IMR-90 (cell line): ENCODE data around the gene LAMC3. TPM values are rescaled to one million over a fixed set of nuclear protein-coding genes. Genes with fewer than 3 reads are reported as not detected.

Experiments
- ATAC-seq: fragments of 200-7000 bp; cut with Tn5 transposase; 2 replicates; pipeline ENCODE4 v1.9.1; 2020; ENCODE audit warnings: low read depth, mild to moderate bottlenecking, moderate library complexity
- BruUV-seq: library from RNA; stranded (reverse); fragments of 400-500 nt; replicated peaks from 2 replicates; lab custom pipeline; 2021; lab: Mats Ljungman, UMichigan
- CTCF ChIA-PET: fragments of 300-600 bp; formaldehyde crosslinking; extraction: SDS; loops from one replicate; lab custom pipeline; 2021; ENCODE audit warnings: antibody characterized with exemption; lab: Yijun Ruan, JAX
- POLR2A ChIA-PET: fragments of 300-600 bp; sonication (Branson Sonifier 250); formaldehyde crosslinking; loops from one replicate; lab custom pipeline; 2022; ENCODE audit warnings: antibody characterized with exemption; ENCODE audit not compliant: unreplicated experiment; lab: Charles Lee
- DNase-seq: peaks from one replicate; pipeline ENCODE4 v3.0.0; 2013
- H2AFZ ChIP-seq: replicated peaks from 2 replicates; pipeline ENCODE3; 2013; ENCODE audit warnings: low read length, mild to moderate bottlenecking; ENCODE audit not compliant: poor library complexity
- H2AK5ac ChIP-seq: 2 replicates; pipeline ENCODE4 v1.6.1; 2013; ENCODE audit warnings: low read depth, low read length, inconsistent platforms
- H2AK9ac ChIP-seq: replicated peaks from 2 replicates; pipeline ENCODE3; 2013; ENCODE audit warnings: mild to moderate bottlenecking, low read depth, low read length, moderate library complexity; ENCODE audit not compliant: poor library complexity
- H2BK120ac ChIP-seq: 2 replicates; pipeline ENCODE4 v1.6.1; 2013; ENCODE audit warnings: low read depth, low read length, inconsistent platforms
- H2BK15ac ChIP-seq: 3 replicates; pipeline ENCODE4 v1.6.1; 2013; ENCODE audit warnings: low read depth, low read length, inconsistent platforms
- H2BK20ac ChIP-seq: 2 replicates; pipeline ENCODE4 v1.6.1; 2013; ENCODE audit warnings: low read depth, mild to moderate bottlenecking, inconsistent platforms, low read length, moderate library complexity
- H2BK5ac ChIP-seq: 2 replicates; pipeline ENCODE4 v1.6.1; 2013; ENCODE audit warnings: mild to moderate bottlenecking, low read depth, low read length, inconsistent platforms; ENCODE audit not compliant: poor library complexity, severe bottlenecking
- H3K14ac ChIP-seq: replicated peaks from 2 replicates; pipeline ENCODE4 v1.6.1; 2013; ENCODE audit warnings: low read depth, low read length, inconsistent platforms
- H3K18ac ChIP-seq: 2 replicates; pipeline ENCODE4 v1.6.1; 2013; ENCODE audit warnings: low read depth, low read length, control low read depth
- H3K23ac ChIP-seq: 2 replicates; pipeline ENCODE4 v1.6.1; 2013; ENCODE audit warnings: low read depth, low read length, inconsistent platforms
- H3K27ac ChIP-seq: 2 replicates; pipeline ENCODE4 v1.5.1; 2013; ENCODE audit warnings: mild to moderate bottlenecking, control low read depth, low read length; ENCODE audit not compliant: insufficient read depth
- H3K27me3 ChIP-seq: 2 replicates; pipeline ENCODE4 v1.6.1; 2013; ENCODE audit warnings: low read length; ENCODE audit not compliant: control insufficient read depth, insufficient read depth
- H3K36me3 ChIP-seq: 2 replicates; pipeline ENCODE4 v1.6.1; 2013; ENCODE audit warnings: low read length, mixed read lengths; ENCODE audit not compliant: control insufficient read depth, insufficient read depth
- H3K4ac ChIP-seq: 2 replicates; pipeline ENCODE4 v1.6.1; 2013; ENCODE audit warnings: low read depth, low read length, inconsistent platforms
- H3K4me1 ChIP-seq: 2 replicates; pipeline ENCODE4 v1.6.1; 2013; ENCODE audit warnings: low read length, mixed read lengths; ENCODE audit not compliant: control insufficient read depth, insufficient read depth
- H3K4me2 ChIP-seq: 2 replicates; pipeline ENCODE4 v1.6.1; 2013; ENCODE audit warnings: low read depth, mild to moderate bottlenecking, control low read depth, low read length, moderate library complexity
- H3K4me3 ChIP-seq: 2 replicates; pipeline ENCODE4 v1.5.1; 2013; ENCODE audit warnings: low read depth, mild to moderate bottlenecking, control low read depth, low read length, moderate library complexity; ENCODE audit not compliant: insufficient read depth
- H3K56ac ChIP-seq: 2 replicates; pipeline ENCODE4 v1.6.1; 2013; ENCODE audit warnings: low read length, inconsistent platforms; ENCODE audit not compliant: insufficient read depth; ENCODE audit errors: extremely low read depth
- H3K79me1 ChIP-seq, 2 experiments: 2 replicates each; pipeline ENCODE4 v1.6.1; 2013; ENCODE audit warnings: low read length in 2 of 2, inconsistent platforms in 1 of 2, low read depth in 1 of 2
- H3K9ac ChIP-seq: 2 replicates; pipeline ENCODE4 v1.6.1; 2013; ENCODE audit warnings: low read depth, low read length, control low read depth
- H3K9me1 ChIP-seq: 2 replicates; pipeline ENCODE4 v1.6.1; 2013; ENCODE audit warnings: low read length, inconsistent platforms; ENCODE audit not compliant: insufficient read depth
- H3K9me3 ChIP-seq: 2 replicates; pipeline ENCODE4 v1.6.1; 2013; ENCODE audit warnings: low read length; ENCODE audit not compliant: control insufficient read depth, insufficient read depth
- H4K20me1 ChIP-seq: 2 replicates; pipeline ENCODE4 v1.6.1; 2013; ENCODE audit warnings: low read length, inconsistent platforms; ENCODE audit not compliant: insufficient read depth
- H4K5ac ChIP-seq: 2 replicates; pipeline ENCODE4 v1.6.1; 2013; ENCODE audit warnings: mild to moderate bottlenecking, low read depth, low read length, control low read depth
- H4K8ac ChIP-seq, 2 experiments: 2 replicates each; pipeline ENCODE4 v1.6.1; 2013; ENCODE audit warnings: low read depth in 2 of 2, low read length in 2 of 2, control low read depth in 1 of 2, inconsistent platforms in 1 of 2
- H4K91ac ChIP-seq: 2 replicates; pipeline ENCODE4 v1.6.1; 2013; ENCODE audit warnings: low read depth, low read length, inconsistent platforms; ENCODE audit not compliant: insufficient read depth
- CHD1 ChIP-seq: IDR thresholded peaks from 2 replicates; pipeline ENCODE4 v1.6.1; 2012; ENCODE audit warnings: low read depth, low read length, improper control_type of control experiment
- ELK1 ChIP-seq: fragments of 150-350 bp; IDR thresholded peaks from 2 replicates; pipeline ENCODE4 v1.6.1; 2016; ENCODE audit warnings: low read depth, mild to moderate bottlenecking, low read length, moderate library complexity, borderline replicate concordance
- MXI1 ChIP-seq: IDR thresholded peaks from 2 replicates; pipeline ENCODE4 v1.6.1; 2012; ENCODE audit warnings: low read depth, mild to moderate bottlenecking, low read length, moderate library complexity, borderline replicate concordance
- POLR2A ChIP-seq: IDR thresholded peaks from 2 replicates; pipeline ENCODE4 v1.6.1; 2012; ENCODE audit warnings: mild to moderate bottlenecking, low read depth, low read length
- RAD21 ChIP-seq: IDR thresholded peaks from 2 replicates; pipeline ENCODE4 v1.6.1; 2012; ENCODE audit warnings: low read length, improper control_type of control experiment
- RCOR1 ChIP-seq: IDR thresholded peaks from 2 replicates; pipeline ENCODE4 v1.6.1; 2012; ENCODE audit warnings: mild to moderate bottlenecking, low read length, improper control_type of control experiment; ENCODE audit not compliant: insufficient replicate concordance
- RFX5 ChIP-seq: IDR thresholded peaks from 2 replicates; pipeline ENCODE4 v1.8.0; 2012; ENCODE audit warnings: low read depth, mild to moderate bottlenecking, low read length, moderate library complexity
- whole genome bisulfite sequencing, 2 experiments: methylation state at CpG; one replicate each; pipeline versions ENCODE4 v1.1.5 to v1.1.7; 2013; ENCODE audit warnings: missing lambda C conversion rate in 2 of 2; ENCODE audit not compliant: insufficient read length in 1 of 2; ENCODE audit errors: extremely low coverage in 2 of 2; 5-methylcytosine and 5-hydroxymethylcytosine counted together
- dilution Hi-C: fragments of 300-500 bp; cut with HindIII; formaldehyde crosslinking; loops from one replicate; pipeline ENCODE4 v1.14.3; 2018; ENCODE audit warnings: low sequenced_read_pairs; ENCODE audit not compliant: unreplicated experiment
- in situ Hi-C: fragments of 300-500 bp; cut with MboI; formaldehyde crosslinking; loops from 3 replicates; pipeline ENCODE4 v1.14.3; 2019; ENCODE audit warnings: low sequenced_read_pairs, inconsistent platforms, mixed read lengths
- intact Hi-C: fragments of 100-400 bp; cut with micrococcal nuclease; formaldehyde crosslinking; loops from 2 replicates; pipeline ENCODE4 v1.10.0; 2022
- polyA plus RNA-seq, 3 experiments: library from polyadenylated mRNA; depleted of rRNA; stranded (reverse); fragments of >200 nt; gene quantifications; 2 replicates each; pipeline ENCODE4 v1.2.3, GENCODE V29; 2012; ENCODE audit warnings: low replicate concordance in 1 of 3
- total RNA-seq: library from RNA; depleted of rRNA; stranded (reverse); fragments of >200 nt; gene quantifications from 2 replicates; pipeline ENCODE4 v1.2.3, GENCODE V29; 2012

LAMC3 gene
- total and polyA plus RNA-seq, 2 of the 4 experiments (the other 2 are of a cell fraction) = not detected

GRCh38 chr9:131046093-131046380 lies 37.1 kb downstream of the LAMC3 start:
- ChIA-PET POLR2A (interaction anchor here (0.6 kb wide), 1 partner anchor 133 kb away, joined by 7 read pairs; no protein-coding TSS in a partner anchor), CTCF (interaction anchor here (0.6 to 1.3 kb wide), 14 partner anchors 9 to 345 kb away, joined by 3 to 12 read pairs (median 4); no protein-coding TSS in a partner anchor)
- Histone ChIP-seq H2AK9ac (no peak overlapping the region), H3K9ac (no peak overlapping the region), H3K9me3 (peaks cover 7% of the 10 kb centered on the region), H4K91ac (no peak overlapping the region), H3K4me3 (no peak overlapping the region), H4K5ac (no peak overlapping the region), H2BK15ac (no peak overlapping the region), H2BK20ac (no peak overlapping the region), H3K23ac (no peak overlapping the region), H3K79me1 (no peaks in the 10 kb centered on the region), H3K27me3 (peaks cover 22% of the 10 kb centered on the region), H3K27ac (no peak overlapping the region), H3K18ac (no peak overlapping the region), H3K56ac (no peak overlapping the region), H4K8ac (no peak overlapping the region), H3K4me1 (no peaks in the 10 kb centered on the region; the same call in 1 of the 2 replicates), H3K36me3 (no peaks in the 10 kb centered on the region), H3K14ac (no peak overlapping the region), H2AK5ac (no peak overlapping the region), H3K9me1 (no peaks in the 10 kb centered on the region), H4K20me1 (no peaks in the 10 kb centered on the region), H3K4me2 (no peak overlapping the region), H3K4ac (no peak overlapping the region), H2AFZ (peak overlapping the region; percentile 68), H2BK5ac (no peak overlapping the region), H2BK120ac (no peak overlapping the region)
- no peak for DNase-seq
- WGBS, 2 experiments = 95% methylated on average over 3 of the region's 3 CpGs; no CpG with 5 or more reads in 1 of the 2 experiments
- in situ Hi-C loops (loop anchor here (10.0 kb wide), 1 partner anchor 341 kb away; no protein-coding TSS in a partner anchor), intact Hi-C loops (loop anchor here (1.0 to 5.0 kb wide), 3 partner anchors 154 to 339 kb away; no protein-coding TSS in a partner anchor), dilution Hi-C loops (no loop called here)
- BruUV-seq = no TSS peak
- ATAC-seq = no peak
- TF ChIP-seq MXI1 (no peak), RCOR1 (no peak), ELK1 (no peak), RAD21 (no peak), POLR2A (no peak), CHD1 (no peak), RFX5 (no peak)
